Esophagus squamous epithelium (tissue), 4 donors: Measurements from ENCODE around the gene FGGY.

Experiments used
- POLR2A ChIP-seq, 4 donors: fragments of 450-650 bp; IDR thresholded peaks; one replicate each; pipeline ENCODE4 v1.6.1; 2017; ENCODE audit warnings: antibody characterized with exemption in 4 of 4, mild to moderate bottlenecking in 4 of 4, moderate library complexity in 3 of 4
- TF ChIP-seq, protein P1 (sequence below), 6 experiments: fragments of 450-650 bp in 4 of 6; fragments of 200-600 bp in 2 of 6; sonication (generic) in 2 of 6; IDR thresholded peaks; one replicate each; pipeline ENCODE4 v1.5.1; 2016 to 2019; ENCODE audit warnings: antibody characterized with exemption in 6 of 6, mild to moderate bottlenecking in 4 of 6, moderate library complexity in 4 of 6

DNA sequence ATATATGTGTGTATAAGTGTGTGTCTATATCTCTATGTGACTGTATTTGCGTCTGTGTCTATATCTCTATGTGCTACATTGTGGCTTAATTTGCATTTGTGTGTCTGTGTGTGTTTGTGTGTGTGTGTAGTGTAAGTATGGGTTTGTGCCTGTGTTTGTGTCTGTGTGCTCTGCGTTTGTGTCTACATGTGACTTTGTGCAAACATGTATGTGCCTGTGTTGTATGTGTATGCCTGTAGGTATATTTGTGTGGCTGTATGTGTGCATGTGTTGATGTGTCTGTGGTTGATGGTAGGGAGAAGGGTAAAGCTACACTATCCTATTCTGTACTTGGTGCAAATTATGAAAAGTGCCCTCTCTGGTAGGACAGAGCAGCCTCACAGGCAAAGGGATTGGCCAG, 7.3 kb upstream of the FGGY start:
- TF ChIP-seq POLR2A (IDR thresholded peaks at IDR 0.05) = no peak
- TF ChIP-seq, protein P1, sequence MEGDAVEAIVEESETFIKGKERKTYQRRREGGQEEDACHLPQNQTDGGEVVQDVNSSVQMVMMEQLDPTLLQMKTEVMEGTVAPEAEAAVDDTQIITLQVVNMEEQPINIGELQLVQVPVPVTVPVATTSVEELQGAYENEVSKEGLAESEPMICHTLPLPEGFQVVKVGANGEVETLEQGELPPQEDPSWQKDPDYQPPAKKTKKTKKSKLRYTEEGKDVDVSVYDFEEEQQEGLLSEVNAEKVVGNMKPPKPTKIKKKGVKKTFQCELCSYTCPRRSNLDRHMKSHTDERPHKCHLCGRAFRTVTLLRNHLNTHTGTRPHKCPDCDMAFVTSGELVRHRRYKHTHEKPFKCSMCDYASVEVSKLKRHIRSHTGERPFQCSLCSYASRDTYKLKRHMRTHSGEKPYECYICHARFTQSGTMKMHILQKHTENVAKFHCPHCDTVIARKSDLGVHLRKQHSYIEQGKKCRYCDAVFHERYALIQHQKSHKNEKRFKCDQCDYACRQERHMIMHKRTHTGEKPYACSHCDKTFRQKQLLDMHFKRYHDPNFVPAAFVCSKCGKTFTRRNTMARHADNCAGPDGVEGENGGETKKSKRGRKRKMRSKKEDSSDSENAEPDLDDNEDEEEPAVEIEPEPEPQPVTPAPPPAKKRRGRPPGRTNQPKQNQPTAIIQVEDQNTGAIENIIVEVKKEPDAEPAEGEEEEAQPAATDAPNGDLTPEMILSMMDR (IDR thresholded peaks at IDR 0.05) = no peak
